WTC11 (cell line): ENCODE results near the gene NAXD. TPM values are rescaled to one million over a fixed set of nuclear protein-coding genes. Genes with fewer than 3 reads are reported as not detected.

Experiments used
- ATAC-seq: fragments of 200-7000 bp; cut with Tn5 transposase; 2 replicates; pipeline ENCODE4 v1.10.0; 2021; ENCODE audit warnings: mild to moderate bottlenecking, moderate library complexity
- CTCF ChIA-PET: fragments of 300-600 bp; sonication (Branson Sonifier 250); formaldehyde crosslinking; loops from one replicate; lab custom pipeline; 2021; ENCODE audit warnings: antibody characterized with exemption; lab: Charles Lee
- POLR2A ChIA-PET: fragments of 350-600 bp; sonication (Branson Sonifier 250); formaldehyde crosslinking; loops from one replicate; lab custom pipeline; 2021; ENCODE audit warnings: antibody characterized with exemption; lab: Charles Lee
- DNase-seq: peaks from one replicate; pipeline ENCODE4 v3.0.0; 2021; ENCODE audit warnings: low spot score
- H3K27ac Mint-ChIP-seq: 2 replicates; pipeline ENCODE4 v1.8.0; 2021; ENCODE audit warnings: mixed read lengths
- H3K27me3 Mint-ChIP-seq: 2 replicates; pipeline ENCODE4 v1.8.0; 2021; ENCODE audit warnings: low read depth, mild to moderate bottlenecking, moderate library complexity, mixed read lengths
- H3K36me3 Mint-ChIP-seq: 2 replicates; pipeline ENCODE4 v1.8.0; 2021; ENCODE audit warnings: mixed read lengths
- H3K4me1 Mint-ChIP-seq: 2 replicates; pipeline ENCODE4 v1.8.0; 2022; ENCODE audit warnings: mixed read lengths
- H3K4me3 Mint-ChIP-seq: 2 replicates; pipeline ENCODE4 v1.8.0; 2021; ENCODE audit warnings: mild to moderate bottlenecking, moderate library complexity, mixed read lengths
- H3K9me3 Mint-ChIP-seq: 2 replicates; pipeline ENCODE4 v1.8.0; 2021; ENCODE audit warnings: mixed read lengths
- ARID4B ChIP-seq: sonication (generic); formaldehyde crosslinking; IDR thresholded peaks from 2 replicates; pipeline ENCODE4 v1.8.0; 2023; ENCODE audit warnings: missing genetic modification reagents, mild to moderate bottlenecking, borderline replicate concordance
- ATF2 ChIP-seq: sonication (generic); formaldehyde crosslinking; IDR thresholded peaks from 2 replicates; pipeline ENCODE4 v1.8.1; 2022; ENCODE audit warnings: low read depth, missing genetic modification reagents, borderline replicate concordance
- ATF3 ChIP-seq: sonication (generic); formaldehyde crosslinking; conservative IDR thresholded peaks from 2 replicates; pipeline ENCODE4 v1.8.1; 2022; ENCODE audit warnings: mild to moderate bottlenecking, missing genetic modification reagents
- ATF6 ChIP-seq: sonication (generic); formaldehyde crosslinking; IDR thresholded peaks from 2 replicates; pipeline ENCODE4 v1.8.1; 2023; ENCODE audit warnings: mild to moderate bottlenecking, missing genetic modification reagents
- CDX4 ChIP-seq: fragments of 250-450 bp; sonication (Bioruptor Pico); IDR thresholded peaks from 2 replicates; pipeline ENCODE4 v1.9.0; 2021; ENCODE audit warnings: moderate library complexity, mild to moderate bottlenecking, inconsistent platforms, borderline replicate concordance
- E2F1 ChIP-seq: sonication (generic); formaldehyde crosslinking; IDR thresholded peaks from 2 replicates; pipeline ENCODE4 v1.8.0; 2022; ENCODE audit warnings: mild to moderate bottlenecking, missing genetic modification reagents
- E2F5 ChIP-seq: sonication (generic); formaldehyde crosslinking; IDR thresholded peaks from 2 replicates; pipeline ENCODE4 v1.8.1; 2022; ENCODE audit warnings: mild to moderate bottlenecking, moderate library complexity, missing genetic modification reagents
- EMX1 ChIP-seq: fragments of 250-450 bp; sonication (Bioruptor Pico); IDR thresholded peaks from 2 replicates; pipeline ENCODE4 v1.8.0; 2021; ENCODE audit warnings: mild to moderate bottlenecking
- ETV6 ChIP-seq: sonication (generic); formaldehyde crosslinking; IDR thresholded peaks from 2 replicates; pipeline ENCODE4 v1.8.1; 2022; ENCODE audit warnings: mild to moderate bottlenecking, missing genetic modification reagents
- FOXJ3 ChIP-seq: sonication (generic); formaldehyde crosslinking; IDR thresholded peaks from 2 replicates; pipeline ENCODE4 v1.9.0; 2021; ENCODE audit warnings: missing genetic modification reagents, mild to moderate bottlenecking, borderline replicate concordance
- FOXP1 ChIP-seq: sonication (generic); formaldehyde crosslinking; IDR thresholded peaks from 2 replicates; pipeline ENCODE4 v1.8.0; 2022; ENCODE audit warnings: missing genetic modification reagents, mild to moderate bottlenecking, moderate library complexity, borderline replicate concordance
- GABPB1 ChIP-seq: sonication (generic); formaldehyde crosslinking; IDR thresholded peaks from 2 replicates; pipeline ENCODE4 v1.8.1; 2023; ENCODE audit warnings: mild to moderate bottlenecking, missing genetic modification reagents
- GRHL2 ChIP-seq: fragments of 250-450 bp; sonication (Bioruptor Pico); IDR thresholded peaks from 2 replicates; pipeline ENCODE4 v1.8.0; 2022; ENCODE audit warnings: mild to moderate bottlenecking, moderate library complexity; ENCODE audit not compliant: insufficient replicate concordance, severe bottlenecking
- IRF2 ChIP-seq: sonication (generic); formaldehyde crosslinking; IDR thresholded peaks from 2 replicates; pipeline ENCODE4 v1.8.0; 2022; ENCODE audit warnings: low read depth, missing genetic modification reagents, borderline replicate concordance
- JAZF1 ChIP-seq: fragments of 250-450 bp; sonication (Bioruptor Pico); IDR thresholded peaks from 2 replicates; pipeline ENCODE4 v1.9.0; 2021; ENCODE audit warnings: moderate library complexity, mild to moderate bottlenecking, inconsistent platforms
- KAT7 ChIP-seq: sonication (generic); formaldehyde crosslinking; IDR thresholded peaks from 2 replicates; pipeline ENCODE4 v1.8.1; 2023; ENCODE audit warnings: missing genetic modification reagents, mild to moderate bottlenecking, borderline replicate concordance
- MXD4 ChIP-seq: fragments of 250-450 bp; sonication (Bioruptor Pico); IDR thresholded peaks from 2 replicates; pipeline ENCODE4 v1.8.0; 2021; ENCODE audit warnings: mild to moderate bottlenecking, moderate library complexity, borderline replicate concordance
- NFE2L1 ChIP-seq: sonication (generic); formaldehyde crosslinking; IDR thresholded peaks from 2 replicates; pipeline ENCODE4 v1.8.1; 2023; ENCODE audit warnings: missing genetic modification reagents
- NFYB ChIP-seq: sonication (generic); formaldehyde crosslinking; conservative IDR thresholded peaks from 2 replicates; pipeline ENCODE4 v1.8.0; 2022; ENCODE audit warnings: low read depth, missing genetic modification reagents
- NR1H2 ChIP-seq: sonication (generic); formaldehyde crosslinking; IDR thresholded peaks from 2 replicates; pipeline ENCODE4 v1.9.0; 2021; ENCODE audit warnings: mild to moderate bottlenecking, moderate library complexity, missing genetic modification reagents
- SOX15 ChIP-seq: fragments of 250-450 bp; sonication (Bioruptor Pico); IDR thresholded peaks from 2 replicates; pipeline ENCODE4 v1.9.0; 2021; ENCODE audit warnings: mild to moderate bottlenecking
- ZNF121 ChIP-seq: sonication (generic); formaldehyde crosslinking; IDR thresholded peaks from 2 replicates; pipeline ENCODE4 v1.8.0; 2023; ENCODE audit warnings: missing genetic modification reagents
- ZNF423 ChIP-seq: fragments of 250-450 bp; sonication (Bioruptor Pico); IDR thresholded peaks from 2 replicates; pipeline ENCODE4 v2.1.2; 2022; ENCODE audit warnings: mild to moderate bottlenecking, moderate library complexity
- total RNA-seq: library from RNA; stranded (reverse); gene quantifications from 3 replicates; pipeline ENCODE4 v1.2.3, GENCODE V29; 2021

The NAXD gene
- total RNA-seq, 1 experiment from 2014 or later, result 29.3 TPM

- POLR2A ChIA-PET, result no interaction called here
Observed at GRCh38 chr13:110653271-110653670, 37.9 kb downstream of the NAXD start.

GRCh38 chr13:110653851-110654250 lies 38.5 kb downstream of the NAXD start:
- POLR2A ChIA-PET, result no interaction called here
- ATAC-seq, result no peak
- no peak for DNase-seq
- H3K27ac Mint-ChIP-seq, result no peak overlapping the region
- TF ChIP-seq ATF2 (CRISPR knock-in tag) (no peak), ETV6 (CRISPR knock-in tag) (no peak), E2F1 (CRISPR knock-in tag) (no peak), GABPB1 (CRISPR knock-in tag) (no peak), NFE2L1 (no peak)
- no peaks in the 10 kb centered on the region for H3K4me1 Mint-ChIP-seq
- peaks cover 20% of the 10 kb centered on the region for H3K9me3 Mint-ChIP-seq
- no peaks in the 10 kb centered on the region for H3K27me3 Mint-ChIP-seq
- CTCF ChIA-PET, result interaction anchor here (0.8 to 1.5 kb wide), 3 partner anchors 9 to 146 kb away, joined by 3 to 4 read pairs (median 3); no protein-coding TSS in a partner anchor
- H3K36me3 Mint-ChIP-seq, result peaks cover 30% of the 10 kb centered on the region
- no peak overlapping the region for H3K4me3 Mint-ChIP-seq

More at GRCh38 chr13:110653271-110653670, 37.9 kb downstream of the NAXD start:
- ATAC-seq (no peak), DNase-seq (no peak)
- H3K27ac Mint-ChIP-seq, result peak overlapping the region; percentile 24
- H3K4me1 Mint-ChIP-seq, result no peaks in the 10 kb centered on the region
- H3K36me3 Mint-ChIP-seq, result peaks cover 24% of the 10 kb centered on the region
- H3K27me3 Mint-ChIP-seq, result no peaks in the 10 kb centered on the region
- TF ChIP-seq ZNF423 (no peak), MXD4 (CRISPR knock-in tag) (no peak), EMX1 (no peak), NR1H2 (CRISPR knock-in tag) (no peak), CDX4 (CRISPR knock-in tag) (no peak), KAT7 (CRISPR knock-in tag) (no peak), SOX15 (CRISPR knock-in tag) (no peak), GRHL2 (no peak), ATF3 (CRISPR knock-in tag) (no peak), NFYB (no peak)
- H3K4me3 Mint-ChIP-seq, result no peak overlapping the region
- CTCF ChIA-PET, result interaction anchor here (1.5 kb wide), 1 partner anchor 8 kb away, joined by 4 read pairs; no protein-coding TSS in a partner anchor
- peaks cover 15% of the 10 kb centered on the region for H3K9me3 Mint-ChIP-seq

- ChIA-PET POLR2A (no interaction called here), CTCF (interaction anchor here (0.9 kb wide), 1 partner anchor 24 kb away, joined by 3 read pairs; no protein-coding TSS in a partner anchor)
- DNase-seq, result no peak
- Mint-ChIP-seq H3K4me1 (no peaks in the 10 kb centered on the region), H3K36me3 (peaks cover 53% of the 10 kb centered on the region), H3K9me3 (peaks cover 46% of the 10 kb centered on the region), H3K27ac (no peak overlapping the region), H3K27me3 (no peaks in the 10 kb centered on the region), H3K4me3 (no peak overlapping the region)
- no peak for ATAC-seq
- TF ChIP-seq FOXJ3 (CRISPR knock-in tag) (no peak), FOXP1 (CRISPR knock-in tag) (no peak), IRF2 (CRISPR knock-in tag) (no peak), ARID4B (no peak), ZNF121 (CRISPR knock-in tag) (no peak), ATF6 (CRISPR knock-in tag) (no peak), E2F5 (CRISPR knock-in tag) (no peak), JAZF1 (CRISPR knock-in tag) (no peak)
Observed at GRCh38 chr13:110657196-110657595, 41.9 kb downstream of the NAXD start.
